Activated CD8-positive, alpha-beta memory T cell treated with anti-CD3 and anti-CD28 coated beads, Interleukin-2, amount 50 U/mL, for 24 hours (primary cell): ENCODE measurements around the gene DNAJB12.
"Not testable (repeated sequence)": the region's sequence is repeated elsewhere in the genome, so short reads cannot be mapped to it uniquely, and the experiment has no call there.

Experiments
- DNase-seq: peaks from one replicate; pipeline ENCODE4 v3.0.0-alpha.2; 2020; ENCODE audit errors: extremely low read depth

DNAJB12 gene

GRCh38 chr10:72354356-72355213 lies at the start of gene DNAJB12:
DNAJB12 (minus strand) TSS chr10:72354919; CDS start chr10:72354897, 22 bp downstream.
- peak; percentile 74 for DNase-seq

- not testable (repeated sequence) for DNase-seq
These were observed 40.9 kb upstream of the DNAJB12 start for GRCh38 chr10:72395581-72395980.

- no peak for DNase-seq
These were observed 37.9 kb upstream of the DNAJB12 start for GRCh38 chr10:72392571-72392970.

- DNase-seq: no peak
These were observed 36.0 kb upstream of the DNAJB12 start for GRCh38 chr10:72390764-72391163.

GRCh38 chr10:72389716-72390115 lies 35.0 kb upstream of the DNAJB12 start:
- DNase-seq: no peak

GRCh38 chr10:72389014-72389413 lies 34.3 kb upstream of the DNAJB12 start:
- DNase-seq: no peak

- DNase-seq: no peak
These were observed 33.3 kb upstream of the DNAJB12 start for GRCh38 chr10:72388062-72388461.

GRCh38 chr10:72386916-72387586 lies 32.3 kb upstream of the DNAJB12 start:
- no peak for DNase-seq

GRCh38 chr10:72385724-72386123 lies 31.0 kb upstream of the DNAJB12 start:
- no peak for DNase-seq

- not testable (repeated sequence) for DNase-seq
These were observed 30.3 kb upstream of the DNAJB12 start for GRCh38 chr10:72384982-72385381.

- no peak for DNase-seq
These were observed 25.1 kb upstream of the DNAJB12 start for GRCh38 chr10:72379776-72380175.

- DNase-seq: no peak
These were observed 24.3 kb upstream of the DNAJB12 start for GRCh38 chr10:72379062-72379461.

GRCh38 chr10:72375585-72375984 lies 20.9 kb upstream of the DNAJB12 start:
- no peak for DNase-seq

- no peak for DNase-seq
These were observed 20.5 kb upstream of the DNAJB12 start for GRCh38 chr10:72375173-72375572.

GRCh38 chr10:72370201-72370722 lies 15.5 kb upstream of the DNAJB12 start:
- no peak for DNase-seq

GRCh38 chr10:72367301-72367960 lies 12.7 kb upstream of the DNAJB12 start:
- DNase-seq: no peak

- DNase-seq: no peak
These were observed 10.6 kb upstream of the DNAJB12 start for GRCh38 chr10:72365106-72365895.

- DNase-seq: peak; percentile 51
These were observed 9.6 kb upstream of the DNAJB12 start for GRCh38 chr10:72364239-72364777.

- DNase-seq: no peak
These were observed 2.3 kb upstream of the DNAJB12 start for GRCh38 chr10:72356987-72357386.

- DNase-seq: no peak
These were observed 1.4 kb upstream of the DNAJB12 start for GRCh38 chr10:72356115-72356514.

GRCh38 chr10:72355214-72355555 lies 466 bp upstream of the DNAJB12 start:
- DNase-seq: no peak
